Suprapubic skin (tissue), 4 donors: Measurements from ENCODE around the gene DMRT2.

Experiments used
- CTCF ChIP-seq, 2 donors: fragments of 200-600 bp in 1 of 2; fragments of 450-650 bp in 1 of 2; sonication (generic) in 1 of 2; IDR thresholded peaks; one replicate each; pipeline ENCODE4 v1.5.1; 2016 to 2019; ENCODE audit warnings: antibody characterized with exemption in 2 of 2, mild to moderate bottlenecking in 1 of 2, moderate library complexity in 1 of 2
- EP300 ChIP-seq: sonication (generic); formaldehyde crosslinking; IDR thresholded peaks from one replicate; pipeline ENCODE4 v1.6.1; 2017; ENCODE audit warnings: antibody characterized with exemption
- POLR2A ChIP-seq, 2 donors: fragments of 450-650 bp; IDR thresholded peaks; one replicate each; pipeline ENCODE4 v1.6.1; 2017; ENCODE audit warnings: antibody characterized with exemption in 2 of 2, mild to moderate bottlenecking in 2 of 2, moderate library complexity in 2 of 2
- POLR2AphosphoS5 ChIP-seq, 3 donors: sonication (generic); formaldehyde crosslinking; IDR thresholded peaks; one replicate each; pipeline ENCODE4 v1.6.1; 2017; ENCODE audit warnings: antibody characterized with exemption in 3 of 3

GRCh38 chr9:1053282-1053621, 3.1 kb downstream of the DMRT2 start:
- TF ChIP-seq CTCF (IDR thresholded peaks at IDR 0.05) = no peak
- no peak for TF ChIP-seq POLR2AphosphoS5 (IDR thresholded peaks at IDR 0.05)
- no peak for TF ChIP-seq POLR2A (IDR thresholded peaks at IDR 0.05)
- TF ChIP-seq EP300 = no peak
